UCSD-AML1 (cell line): ENCODE measurements around the gene TXNDC8.
A peak's percentile ranks its signal among the peaks of the same experiment; 100 is the strongest.
"Not testable (repeated sequence)": the region's sequence is repeated elsewhere in the genome, so short reads cannot be mapped to it uniquely, and the experiment has no call there.

Experiments used
- DNase-seq: peaks from one replicate; lab custom pipeline; 2025; ENCODE audit not compliant: unreplicated experiment; lab: John Stamatoyannopoulos, UW

Gene TXNDC8

DNA sequence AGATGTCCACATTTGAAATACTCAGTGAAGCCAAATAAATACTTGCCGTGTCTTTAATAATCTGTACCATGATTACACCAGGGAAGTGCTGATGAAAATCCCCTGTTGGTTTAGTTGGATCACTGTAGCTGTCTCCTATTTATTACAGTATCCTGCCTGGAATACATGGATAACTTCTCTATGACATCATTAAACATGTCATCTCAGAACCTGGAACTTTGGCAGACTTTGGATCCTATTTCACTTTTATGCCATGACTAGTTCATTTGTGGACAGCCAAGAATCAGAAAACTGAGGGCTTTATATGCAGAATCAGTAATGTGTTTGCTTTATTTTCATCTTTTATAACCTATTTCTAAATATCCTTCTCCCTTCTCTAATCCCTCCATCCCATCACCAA lies at the start of gene TXNDC8:
Gene TXNDC8 (minus strand): TSS at position 137 of the 400 bp plus-strand sequence.
- DNase-seq: no peak

DNA sequence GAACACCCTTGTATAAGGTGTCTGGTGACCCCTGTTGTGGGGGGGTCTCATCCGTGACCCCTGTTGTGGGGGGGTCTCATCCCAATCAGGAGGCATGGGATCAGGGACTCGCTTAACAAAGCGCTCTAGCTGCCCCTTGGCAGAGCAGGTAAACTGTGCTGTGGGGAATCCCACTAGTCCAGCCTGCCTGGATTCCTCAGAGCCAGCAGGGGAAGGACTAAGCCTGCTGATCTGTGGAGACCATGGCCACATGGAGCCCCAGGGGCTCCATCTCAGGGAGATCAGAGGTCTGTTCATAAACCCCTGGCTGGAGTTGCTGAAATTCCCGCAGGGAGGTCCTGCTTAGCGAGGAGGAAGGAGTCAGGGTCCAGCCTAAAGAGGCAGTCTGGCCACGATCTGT lies 45.8 kb upstream of the TXNDC8 start:
- no peak for DNase-seq

DNA sequence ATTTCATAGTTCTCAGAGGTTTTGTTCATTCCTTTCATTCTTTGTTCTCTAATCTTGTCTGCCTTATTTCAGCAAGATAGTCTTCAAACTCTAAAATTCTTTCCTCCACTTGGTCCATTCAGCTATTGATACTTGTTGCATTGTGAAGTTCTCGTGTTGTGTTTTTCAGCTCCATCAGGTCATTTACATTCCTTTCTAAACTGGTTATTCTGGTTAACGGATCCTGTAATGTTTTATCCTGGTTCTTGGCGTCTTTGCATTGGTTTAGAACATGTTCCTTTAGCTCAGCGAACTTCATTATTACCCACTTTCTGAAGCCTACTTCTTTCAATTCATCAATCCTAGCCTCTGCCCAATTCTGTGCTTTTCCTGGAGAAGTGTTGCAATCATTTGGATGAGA lies 45.1 kb upstream of the TXNDC8 start:
- DNase-seq: no peak

DNA sequence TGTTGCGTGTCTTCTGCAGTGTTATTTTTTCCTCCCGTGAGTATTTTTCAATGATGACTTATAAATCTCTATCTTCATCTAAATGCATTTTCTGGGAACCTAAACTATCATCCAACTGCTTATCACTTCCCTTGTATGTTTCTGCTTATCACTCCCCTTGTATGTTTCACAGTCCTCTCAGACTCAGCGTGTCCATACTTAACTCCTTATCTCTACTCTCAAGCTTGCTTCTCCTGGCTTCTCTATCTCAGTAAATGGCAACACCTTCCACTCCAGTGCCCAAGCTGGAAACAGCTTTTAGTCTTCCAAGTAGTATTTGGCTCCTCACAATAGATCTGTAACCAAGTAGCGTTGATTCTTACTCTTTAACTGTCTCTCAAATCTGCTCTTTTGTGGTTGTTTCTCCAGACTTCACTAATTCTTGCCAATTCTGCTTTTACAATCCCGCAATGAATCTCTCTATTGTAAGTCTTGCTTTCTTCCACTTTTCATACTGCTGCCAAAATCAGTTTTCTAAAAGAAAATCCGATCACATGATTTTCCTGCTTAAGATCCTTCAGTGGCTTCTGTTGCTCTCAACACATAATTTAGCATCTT lies 33.8 kb upstream of the TXNDC8 start:
- no peak for DNase-seq

DNA sequence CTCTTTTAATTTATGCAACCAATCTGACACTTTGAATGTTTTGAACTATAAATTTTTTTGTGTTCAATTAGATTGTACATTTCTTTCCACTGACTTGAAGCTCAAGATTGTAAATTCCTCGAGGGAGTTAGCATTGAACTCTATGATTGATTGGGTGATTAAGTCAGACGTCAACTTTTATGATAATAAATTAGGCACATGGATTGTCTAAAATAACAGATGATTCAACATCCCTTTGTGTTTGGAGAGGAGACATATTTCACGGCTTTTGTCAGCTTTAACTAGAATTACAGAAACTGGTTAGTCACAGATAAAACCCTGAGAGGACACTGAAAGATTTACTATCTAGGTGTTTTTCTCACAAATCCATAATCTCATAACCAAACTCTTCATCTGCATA lies 32.7 kb upstream of the TXNDC8 start:
- DNase-seq: no peak

DNA sequence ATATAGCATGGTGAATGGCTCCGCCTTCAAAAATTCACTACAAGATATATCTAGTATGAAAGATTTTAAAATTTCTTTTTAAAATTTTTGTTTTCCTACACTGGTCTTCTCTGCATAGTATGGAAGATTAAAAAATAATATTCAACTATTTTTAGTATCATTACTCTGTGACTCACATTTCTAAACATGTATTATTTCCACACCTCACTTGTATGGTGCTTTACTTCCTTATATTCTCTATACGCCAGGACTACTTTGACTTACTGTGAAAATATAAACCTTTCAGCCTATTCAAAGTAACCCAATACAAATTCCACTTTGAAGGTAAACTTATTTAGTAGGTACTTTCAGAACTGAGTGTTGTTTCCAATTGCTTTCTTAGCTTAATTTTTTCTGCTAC lies 26.8 kb upstream of the TXNDC8 start:
- DNase-seq: no peak

DNA sequence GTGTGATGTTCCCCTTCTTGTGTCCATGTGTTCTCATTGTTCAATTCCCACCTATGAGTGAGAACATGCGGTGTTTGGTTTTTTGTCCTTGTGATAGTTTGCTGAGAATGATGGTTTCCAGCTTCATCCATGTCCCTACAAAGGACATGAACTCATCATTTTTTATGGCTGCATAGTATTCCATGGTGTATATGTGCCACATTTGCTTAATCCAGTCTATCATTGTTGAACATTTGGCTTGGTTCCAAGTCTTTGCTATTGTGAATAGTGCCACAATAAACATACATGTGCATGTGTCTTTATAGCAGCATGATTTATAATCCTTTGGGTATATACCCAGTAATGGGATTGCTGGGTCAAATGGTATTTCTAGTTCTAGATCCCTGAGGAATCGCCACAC lies 21.3 kb upstream of the TXNDC8 start:
- not testable (repeated sequence) for DNase-seq

DNA sequence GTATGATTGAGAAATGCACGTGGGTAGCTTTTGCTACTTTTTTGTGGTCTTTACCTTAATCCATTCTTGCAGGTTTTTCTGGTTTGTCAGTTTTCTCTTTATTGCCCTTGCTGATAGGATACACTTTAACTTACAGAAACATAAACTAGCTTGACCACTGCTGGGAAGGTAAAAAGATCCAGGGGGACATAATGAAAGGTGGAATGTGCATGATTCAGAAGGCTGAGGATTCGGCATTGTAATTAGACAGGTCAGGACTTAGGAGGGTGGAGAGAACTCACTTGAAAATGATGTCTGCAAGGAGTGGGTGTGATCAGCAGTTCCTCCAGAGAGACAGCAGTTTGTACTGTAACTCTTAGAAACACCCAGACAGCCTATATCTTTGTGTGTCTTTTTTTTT lies 19.8 kb upstream of the TXNDC8 start:
- DNase-seq: no peak

DNA sequence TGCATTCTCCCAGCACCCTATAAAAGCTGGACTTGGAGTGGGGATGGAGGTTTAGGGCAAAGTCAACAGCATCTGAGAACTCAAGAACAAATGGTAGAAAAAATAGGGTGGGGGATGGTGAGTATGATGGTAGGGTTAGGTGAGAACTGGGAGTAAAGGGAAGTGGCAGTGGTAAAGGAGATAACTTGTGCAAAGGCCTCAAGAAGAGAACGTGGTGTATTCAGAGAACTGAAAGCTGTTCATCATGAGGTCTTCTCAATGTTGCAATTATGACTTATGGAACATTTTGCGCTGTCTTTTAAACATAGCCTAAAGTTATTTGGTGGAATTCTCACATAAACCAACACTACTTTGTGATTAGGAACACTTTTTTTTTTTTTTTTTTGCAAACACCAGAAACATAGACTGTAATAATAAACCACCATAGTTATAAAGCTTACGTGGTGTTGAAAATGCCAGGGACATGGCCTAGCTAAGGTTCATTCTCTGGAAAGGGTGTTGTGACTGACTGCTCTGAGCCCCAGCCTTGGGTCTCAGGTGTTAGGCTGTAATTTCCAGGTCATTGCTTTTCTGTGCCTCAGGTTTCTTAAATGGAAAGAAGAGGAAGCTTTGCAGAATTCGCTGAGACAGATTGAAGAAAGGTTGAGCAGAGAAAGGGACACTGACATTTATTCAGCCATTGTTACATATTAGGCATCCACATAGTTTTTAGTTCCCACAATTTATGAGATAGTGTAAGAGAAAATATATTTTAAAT lies 19.2 kb upstream of the TXNDC8 start:
- no peak for DNase-seq

DNA sequence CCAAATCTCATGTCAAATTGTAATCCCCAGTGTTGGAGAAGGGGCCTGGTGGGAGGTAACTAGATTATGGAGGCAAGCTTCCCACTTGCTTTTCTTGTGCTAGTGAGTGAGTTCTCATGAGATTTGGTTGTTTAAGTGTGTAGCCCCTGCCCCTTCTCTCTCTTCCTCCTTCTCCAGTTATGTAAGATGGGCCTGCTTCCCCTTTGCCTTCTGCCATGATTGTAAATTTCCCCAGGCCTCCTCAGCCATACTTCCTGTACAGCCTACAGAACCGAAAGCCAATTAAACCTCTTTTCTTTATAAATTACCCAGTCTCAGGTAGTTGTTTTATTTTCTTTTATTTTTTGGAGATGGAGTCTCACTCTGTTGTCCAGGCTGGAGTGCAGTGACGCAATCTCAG lies 18.2 kb upstream of the TXNDC8 start:
- no peak for DNase-seq

DNA sequence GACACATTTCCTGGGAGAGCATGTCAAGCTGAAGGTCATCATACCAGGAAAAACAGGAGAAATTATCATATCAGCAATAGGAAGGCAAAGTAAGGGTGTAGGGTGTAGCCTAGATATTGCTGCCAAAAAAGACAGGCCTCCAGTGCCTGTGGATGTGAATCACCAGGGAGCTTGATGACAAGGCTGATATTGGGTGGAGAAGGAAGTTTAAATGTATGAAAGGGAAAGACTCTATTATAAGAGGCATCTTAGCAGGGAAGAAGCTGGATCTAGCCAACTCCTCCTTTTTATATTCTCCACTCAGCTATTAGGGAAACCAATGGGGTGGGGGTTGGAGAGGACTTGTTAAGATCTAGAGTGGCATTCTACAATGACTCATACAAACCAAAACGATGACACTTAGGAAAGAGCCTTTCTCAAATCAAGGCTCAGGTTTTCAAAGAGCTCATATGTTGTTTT lies 13.4 kb upstream of the TXNDC8 start:
- no peak for DNase-seq

DNA sequence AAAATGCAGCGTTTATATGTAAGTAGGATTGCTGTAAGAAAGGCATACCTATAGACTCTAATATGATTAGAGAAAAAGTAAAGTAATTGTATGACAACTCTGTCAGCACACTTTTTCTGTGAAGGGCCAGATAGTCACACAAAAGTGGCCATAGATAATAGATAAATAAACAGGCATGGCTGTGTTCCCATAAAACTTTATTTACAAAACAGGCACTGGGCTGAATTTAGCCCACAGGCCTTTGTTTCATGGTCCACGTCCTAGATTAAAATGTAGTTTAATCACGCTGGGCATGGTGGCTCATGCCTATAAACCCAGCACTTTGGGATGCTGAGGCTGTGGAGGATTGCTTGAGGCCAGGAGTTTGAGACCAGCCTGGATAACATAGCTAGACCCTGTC lies 8.7 kb upstream of the TXNDC8 start:
- no peak for DNase-seq

DNA sequence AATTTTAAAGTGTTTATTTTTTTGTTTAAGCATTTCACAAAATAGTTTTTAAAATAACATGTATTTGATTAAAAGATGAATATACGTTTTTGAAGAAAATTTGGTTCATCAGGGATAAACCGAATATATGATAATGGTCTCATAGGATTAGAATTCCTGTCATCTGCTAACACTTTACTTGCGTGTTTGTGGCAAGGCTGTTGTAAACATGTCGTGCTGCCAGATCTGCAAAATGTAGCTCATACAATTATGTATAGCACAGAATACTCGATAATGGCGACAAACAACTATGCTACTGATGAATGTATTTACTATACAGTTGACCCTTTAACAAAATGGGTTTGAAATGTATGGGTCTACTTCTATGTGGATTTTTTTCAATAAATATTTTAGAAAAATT lies 7.2 kb upstream of the TXNDC8 start:
- DNase-seq: no peak

DNA sequence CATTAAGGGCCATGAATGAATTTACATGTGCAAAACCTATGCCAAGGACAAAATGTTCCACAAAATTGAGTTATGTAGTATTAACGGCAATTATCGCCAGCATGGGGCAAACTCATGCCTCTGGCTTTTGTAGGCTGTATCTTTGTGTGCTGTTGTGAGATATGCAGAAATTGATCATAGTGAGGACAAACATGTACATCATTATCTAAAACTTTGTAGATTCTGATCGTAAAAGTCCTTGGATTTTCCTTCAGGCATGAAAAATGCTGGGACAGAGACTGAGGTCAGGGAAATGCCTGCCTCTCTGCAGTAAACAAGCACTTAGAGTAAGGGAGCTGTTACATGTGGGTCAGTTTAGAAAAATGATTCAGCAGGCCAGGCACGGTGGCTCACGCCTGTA lies 5.9 kb upstream of the TXNDC8 start:
- no peak for DNase-seq

DNA sequence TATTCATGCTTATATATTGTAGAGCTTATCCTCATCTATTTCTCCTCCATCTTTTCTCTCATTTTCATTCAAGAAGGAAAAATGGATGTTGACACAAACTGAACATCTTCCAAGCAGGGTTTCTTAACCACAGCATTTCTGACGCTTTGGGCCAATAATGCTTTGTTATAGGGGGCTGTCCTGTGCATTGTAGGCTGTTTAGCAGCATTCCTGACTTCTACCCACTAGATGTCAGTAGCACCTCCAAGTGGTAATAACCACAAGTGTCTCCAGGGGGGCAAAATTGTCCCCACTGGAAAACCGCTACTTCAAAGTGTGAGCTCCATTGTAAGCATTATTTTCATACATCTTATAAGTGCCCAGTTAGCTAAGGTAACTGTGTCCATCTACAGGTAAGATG lies 2.6 kb upstream of the TXNDC8 start:
- DNase-seq: no peak

DNA sequence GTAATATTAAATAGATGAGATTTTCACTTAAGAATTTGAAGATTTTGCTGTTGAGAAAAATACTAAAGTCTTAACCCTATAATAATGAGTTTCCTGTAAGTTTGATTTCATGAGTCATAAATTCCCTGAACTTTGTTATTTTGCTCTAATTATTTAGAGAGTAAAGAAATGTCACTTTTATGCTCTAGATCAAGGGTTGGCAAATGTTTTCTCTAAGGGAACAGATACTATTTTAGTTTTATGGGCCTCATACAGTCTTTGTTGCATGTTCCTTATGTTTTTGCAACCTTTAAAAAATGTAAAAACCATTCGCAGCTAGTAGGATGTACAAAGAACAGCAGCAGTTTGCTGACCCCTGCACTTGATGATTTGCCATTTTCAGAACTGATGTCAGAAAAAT lies 480 bp upstream of the TXNDC8 start:
- DNase-seq: no peak

DNA sequence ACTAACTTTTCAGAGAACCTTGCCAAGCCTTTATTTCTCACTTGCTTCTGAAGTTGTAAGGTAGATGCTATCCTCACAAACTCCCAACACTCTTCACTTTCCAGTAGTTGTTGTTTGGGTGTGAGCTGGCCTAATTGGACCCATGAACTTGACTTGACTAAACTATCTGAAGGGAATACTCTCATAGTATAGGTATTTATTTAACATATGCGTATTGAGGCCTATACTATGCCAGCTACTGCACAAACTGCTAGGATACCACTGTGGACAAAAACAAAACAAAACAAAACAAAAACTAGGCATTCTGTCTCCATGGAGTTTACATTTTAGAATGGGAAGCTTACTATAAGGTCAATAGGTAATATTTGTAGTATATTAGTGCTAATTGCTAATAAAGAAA lies 1.3 kb downstream of the TXNDC8 start:
- no peak for DNase-seq

DNA sequence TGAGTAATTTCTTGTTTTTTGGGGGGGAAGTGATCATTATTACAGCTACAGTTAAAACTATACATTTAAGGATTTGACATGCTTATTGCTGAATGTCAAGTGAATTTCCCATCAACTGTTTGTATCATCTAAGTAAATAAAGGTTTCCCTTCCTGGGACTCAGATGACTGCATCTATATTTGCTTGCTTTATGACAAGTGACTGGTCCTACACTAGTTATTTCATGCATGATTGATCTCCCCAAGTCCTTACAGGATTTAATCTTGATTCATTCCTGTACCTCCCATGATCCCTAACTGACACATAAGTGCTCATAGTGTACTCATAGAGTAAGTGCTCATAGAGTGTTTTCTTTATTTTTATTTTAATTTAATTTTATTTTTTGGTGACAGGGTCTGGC lies 2.8 kb downstream of the TXNDC8 start:
- no peak for DNase-seq

DNA sequence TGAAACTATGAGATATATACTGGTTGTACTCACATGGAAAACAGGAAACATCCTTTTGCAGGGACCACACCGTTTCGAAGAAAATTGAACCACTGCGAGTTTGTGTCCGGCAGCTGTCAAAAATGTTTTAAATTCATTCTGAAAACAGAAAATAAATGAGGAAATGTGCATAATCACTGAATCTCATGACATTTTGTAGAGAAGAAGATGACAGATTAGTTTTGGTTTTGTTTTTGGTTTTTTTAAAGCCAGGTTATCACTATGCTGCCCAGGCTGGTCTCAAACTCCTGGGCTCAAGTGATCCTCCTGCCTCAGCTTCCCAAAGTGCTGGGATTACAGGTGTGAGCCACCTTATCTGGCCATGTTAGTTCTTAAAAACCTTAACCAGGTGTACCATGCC lies 3.5 kb downstream of the TXNDC8 start:
- no peak for DNase-seq

DNA sequence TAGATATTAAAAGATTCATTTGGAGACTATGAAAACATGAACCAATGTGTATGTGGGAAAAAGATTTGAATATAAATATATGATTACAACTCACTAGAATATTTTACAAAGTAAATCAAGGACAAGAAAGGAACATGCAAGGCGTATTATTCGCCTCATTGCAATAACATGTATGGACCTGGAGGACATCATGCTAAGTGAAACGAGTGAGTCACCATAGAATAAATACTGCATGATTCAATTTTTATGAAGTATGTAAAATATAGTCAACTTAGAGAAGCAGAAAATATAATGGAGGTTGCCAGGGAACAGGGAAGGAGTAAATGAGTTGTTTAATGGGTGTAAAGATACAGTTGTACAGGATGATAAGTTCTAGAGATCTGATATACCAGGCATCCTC lies 4.9 kb downstream of the TXNDC8 start:
- no peak for DNase-seq

DNA sequence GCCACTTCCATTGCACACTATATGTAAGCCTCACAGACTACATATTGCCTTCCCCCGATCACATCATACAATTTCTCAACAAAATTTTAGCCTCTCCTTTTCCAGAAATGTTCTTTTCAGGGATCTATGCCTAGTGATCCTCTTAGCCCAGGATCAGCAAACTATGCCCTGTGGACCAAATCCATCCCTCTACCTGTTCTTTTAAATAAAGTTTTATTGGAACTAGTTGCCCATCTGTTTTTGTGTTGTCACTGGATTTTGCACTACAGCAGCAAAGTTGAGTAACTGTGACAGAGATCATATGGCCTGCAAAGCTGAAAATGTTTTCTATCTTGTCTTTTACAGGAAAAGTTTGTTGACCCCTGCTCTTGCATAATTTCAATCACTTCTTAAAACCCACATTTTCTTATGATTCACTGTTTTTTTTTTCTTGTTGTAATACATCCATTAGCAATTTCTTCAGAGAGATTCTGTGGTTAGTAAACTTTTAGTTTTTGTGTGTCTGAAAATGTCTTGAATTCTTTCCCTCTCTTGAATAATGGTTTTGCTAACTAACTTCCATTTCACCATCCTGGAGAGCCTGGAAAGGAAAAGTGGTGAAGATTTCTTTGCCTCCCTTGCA lies 7.1 kb downstream of the TXNDC8 start:
- no peak for DNase-seq

DNA sequence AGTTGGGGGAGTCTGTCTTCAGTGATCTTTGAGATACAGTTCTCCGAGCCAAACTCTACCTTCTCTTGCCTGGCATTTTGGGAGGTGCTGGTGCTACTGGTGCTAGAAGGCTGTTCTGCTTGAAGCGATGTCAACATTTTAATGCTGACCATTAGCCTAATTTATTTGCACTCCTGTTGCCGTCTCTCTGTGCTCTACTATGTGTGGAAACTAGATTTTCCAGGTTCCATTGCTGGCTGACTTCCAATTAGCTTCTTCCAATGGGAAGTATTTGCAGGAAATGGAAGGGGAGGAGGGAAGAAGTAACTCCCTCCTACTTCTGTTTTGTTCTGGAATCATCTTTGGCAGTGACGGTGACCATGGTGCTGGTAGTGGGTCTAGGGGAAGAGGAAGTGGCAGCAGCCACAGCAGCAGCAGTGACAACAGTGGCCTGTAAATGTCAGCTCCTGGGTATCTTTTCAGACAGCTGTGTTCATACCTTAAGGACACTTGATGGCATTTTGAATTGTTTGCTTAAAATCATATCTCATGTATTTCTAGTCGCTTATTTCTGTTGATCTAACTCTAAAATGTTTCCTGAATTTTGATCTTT lies 7.9 kb downstream of the TXNDC8 start:
- DNase-seq: peak; percentile 18
